Stomach (tissue), 4 donors: ENCODE measurements around the gene LSM12.

Experiments
- CTCF ChIP-seq, 7 experiments: fragments of 450-650 bp in 4 of 7; fragments of 200-600 bp in 3 of 7; sonication (generic) in 3 of 7; IDR thresholded peaks; one replicate each; pipeline ENCODE4 v1.5.1; 2016 to 2019; ENCODE audit warnings: antibody characterized with exemption in 7 of 7, control low read depth in 2 of 7, mild to moderate bottlenecking in 1 of 7
- EP300 ChIP-seq: sonication (generic); formaldehyde crosslinking; IDR thresholded peaks from one replicate; pipeline ENCODE4 v1.6.1; 2017; ENCODE audit warnings: antibody characterized with exemption
- POLR2A ChIP-seq, 4 donors: fragments of 450-650 bp; IDR thresholded peaks; one replicate each; pipeline ENCODE4 v1.6.1; 2016; ENCODE audit warnings: antibody characterized with exemption in 4 of 4, control low read depth in 2 of 4, mild to moderate bottlenecking in 1 of 4, moderate library complexity in 1 of 4
- POLR2AphosphoS5 ChIP-seq, 3 donors: sonication (generic); formaldehyde crosslinking; IDR thresholded peaks; one replicate each; pipeline ENCODE4 v1.6.1; 2016; ENCODE audit warnings: antibody characterized with exemption in 3 of 3

DNA sequence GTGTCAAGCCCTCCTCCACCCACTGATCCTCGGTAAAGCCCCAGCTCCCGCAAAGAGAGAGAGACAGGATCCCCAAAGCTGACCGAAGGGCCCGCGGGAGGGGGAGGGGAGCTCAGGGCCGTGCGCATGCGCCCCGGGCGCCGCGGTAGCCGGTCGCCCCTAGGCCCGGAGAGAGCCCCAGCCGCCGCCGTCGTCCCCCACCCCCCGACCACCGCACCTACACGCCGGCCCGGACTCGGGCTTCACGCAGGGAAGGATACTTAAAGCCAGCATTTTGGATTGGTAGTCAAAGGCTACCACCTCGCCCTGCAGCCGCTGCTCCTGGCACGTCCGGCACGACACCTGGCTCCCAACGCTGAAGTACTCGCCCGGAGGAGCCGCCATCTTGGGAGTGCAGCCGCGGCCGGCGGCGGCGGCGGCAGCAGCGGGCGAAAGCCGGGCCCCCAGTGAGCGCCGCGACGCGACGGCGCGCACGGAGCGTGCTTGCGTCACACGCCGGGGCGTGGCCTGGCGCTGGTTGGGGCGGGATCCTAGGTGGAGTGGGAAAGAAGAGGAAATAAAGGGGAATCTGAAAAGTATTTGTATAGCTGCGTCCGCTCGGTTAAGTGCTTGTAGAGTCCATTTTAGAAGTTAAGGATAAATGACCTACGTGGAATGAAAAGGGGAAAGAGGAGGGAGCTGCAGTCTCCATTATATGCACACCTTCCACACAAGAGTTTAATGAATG is at the start of gene LSM12:
- no peak for TF ChIP-seq CTCF (IDR thresholded peaks at IDR 0.05)
- no peak for TF ChIP-seq POLR2A (IDR thresholded peaks at IDR 0.05)
- TF ChIP-seq POLR2AphosphoS5 (IDR thresholded peaks at IDR 0.05) = peak in 2 of 3 donors; percentile 79 to 84
- TF ChIP-seq EP300 = no peak
